Tibial nerve (tissue), 4 donors: ENCODE results near the gene CNMD. TPM values are rescaled to one million over a fixed set of nuclear protein-coding genes. Genes with fewer than 3 reads are reported as not detected.
A peak's percentile ranks its signal among the peaks of the same experiment; 100 is the strongest.

Experiments used
- DNase-seq, 2 donors: peaks; one replicate each; pipeline ENCODE4 v3.0.0-alpha.2; 2019; ENCODE audit warnings: low spot score in 2 of 2
- H3K27ac ChIP-seq, 4 donors: fragments of 200-600 bp; sonication (generic) in 3 of 4; one replicate each; pipeline ENCODE4 v1.5.1; 2017 to 2019; ENCODE audit warnings: mild to moderate bottlenecking in 1 of 4
- H3K27me3 ChIP-seq, 2 donors: fragments of 200-600 bp; sonication (generic) in 1 of 2; one replicate each; pipeline versions ENCODE4 v1.5.1 to v1.6.0; 2017 to 2019
- H3K36me3 ChIP-seq, 3 donors: fragments of 200-600 bp; sonication (generic); one replicate each; pipeline ENCODE4 v1.5.1; 2018 to 2019
- H3K4me1 ChIP-seq, 4 donors: fragments of 200-600 bp; sonication (generic) in 3 of 4; one replicate each; pipeline ENCODE4 v1.5.1; 2017 to 2019
- H3K4me3 ChIP-seq, 4 donors: fragments of 200-600 bp; sonication (generic) in 3 of 4; one replicate each; pipeline ENCODE4 v1.5.1; 2017 to 2019; ENCODE audit warnings: mild to moderate bottlenecking in 1 of 4, moderate library complexity in 1 of 4
- H3K9me3 ChIP-seq, 4 donors: fragments of 200-600 bp; sonication (generic) in 3 of 4; one replicate each; pipeline ENCODE4 v1.5.1; 2017 to 2019
- EP300 ChIP-seq, 2 donors: sonication (generic); formaldehyde crosslinking; IDR thresholded peaks; one replicate each; pipeline ENCODE4 v1.6.1; 2017; ENCODE audit warnings: antibody characterized with exemption in 2 of 2, mild to moderate bottlenecking in 1 of 2
- POLR2A ChIP-seq, 2 donors: fragments of 450-650 bp; IDR thresholded peaks; one replicate each; pipeline ENCODE4 v1.6.1; 2017; ENCODE audit warnings: antibody characterized with exemption in 2 of 2, mild to moderate bottlenecking in 2 of 2, moderate library complexity in 2 of 2
- WGBS, 2 donors: methylation state at CpG; one replicate each; pipeline ENCODE4 v1.1.5; 2018; 5-methylcytosine and 5-hydroxymethylcytosine counted together
- total RNA-seq, 4 donors: library from RNA; depleted of rRNA; stranded (reverse); fragments of >200 nt; gene quantifications; one replicate each; pipeline ENCODE4 v1.1.0, GENCODE V29; 2016
- TF ChIP-seq, protein P1 (sequence below), 5 experiments: fragments of 200-600 bp in 3 of 5; fragments of 450-650 bp in 2 of 5; sonication (generic) in 3 of 5; IDR thresholded peaks; one replicate each; pipeline ENCODE4 v1.5.1; 2016 to 2019; ENCODE audit warnings: antibody characterized with exemption in 5 of 5, mild to moderate bottlenecking in 3 of 5, moderate library complexity in 2 of 5

The CNMD gene
- total RNA-seq, 4 donors from 2014 or later: not detected

- H3K36me3 ChIP-seq: no peaks in the 10 kb centered on the region
- no peak overlapping the region for H3K27ac ChIP-seq
- no peaks in the 10 kb centered on the region for H3K9me3 ChIP-seq
- no peak overlapping the region for H3K4me3 ChIP-seq
- DNase-seq: no peak
- no peaks in the 10 kb centered on the region for H3K27me3 ChIP-seq
- TF ChIP-seq POLR2A (IDR thresholded peaks at IDR 0.05) (no peak), EP300 (IDR thresholded peaks at IDR 0.05) (no peak)
- TF ChIP-seq, protein P1, sequence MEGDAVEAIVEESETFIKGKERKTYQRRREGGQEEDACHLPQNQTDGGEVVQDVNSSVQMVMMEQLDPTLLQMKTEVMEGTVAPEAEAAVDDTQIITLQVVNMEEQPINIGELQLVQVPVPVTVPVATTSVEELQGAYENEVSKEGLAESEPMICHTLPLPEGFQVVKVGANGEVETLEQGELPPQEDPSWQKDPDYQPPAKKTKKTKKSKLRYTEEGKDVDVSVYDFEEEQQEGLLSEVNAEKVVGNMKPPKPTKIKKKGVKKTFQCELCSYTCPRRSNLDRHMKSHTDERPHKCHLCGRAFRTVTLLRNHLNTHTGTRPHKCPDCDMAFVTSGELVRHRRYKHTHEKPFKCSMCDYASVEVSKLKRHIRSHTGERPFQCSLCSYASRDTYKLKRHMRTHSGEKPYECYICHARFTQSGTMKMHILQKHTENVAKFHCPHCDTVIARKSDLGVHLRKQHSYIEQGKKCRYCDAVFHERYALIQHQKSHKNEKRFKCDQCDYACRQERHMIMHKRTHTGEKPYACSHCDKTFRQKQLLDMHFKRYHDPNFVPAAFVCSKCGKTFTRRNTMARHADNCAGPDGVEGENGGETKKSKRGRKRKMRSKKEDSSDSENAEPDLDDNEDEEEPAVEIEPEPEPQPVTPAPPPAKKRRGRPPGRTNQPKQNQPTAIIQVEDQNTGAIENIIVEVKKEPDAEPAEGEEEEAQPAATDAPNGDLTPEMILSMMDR (IDR thresholded peaks at IDR 0.05): no peak
- 62 to 72% methylated on average over 3 of the region's 3 CpGs for WGBS, 2 donors
- H3K4me1 ChIP-seq: no peaks in the 10 kb centered on the region
These were observed 6.5 kb upstream of the CNMD start for GRCh38 chr13:52746141-52746540.

- no peak for TF ChIP-seq POLR2A (IDR thresholded peaks at IDR 0.05)
- TF ChIP-seq, protein P1 (IDR thresholded peaks at IDR 0.05): no peak
- no peak for TF ChIP-seq EP300 (IDR thresholded peaks at IDR 0.05)
- DNase-seq: no peak
- 62 to 69% methylated on average over 6 of the region's 6 CpGs for WGBS, 2 donors
- Histone ChIP-seq H3K36me3 (no peaks in the 10 kb centered on the region), H3K4me3 (no peak overlapping the region), H3K27me3 (peaks cover 0 to 5% of the 10 kb centered on the region in 2 donors), H3K4me1 (no peaks in the 10 kb centered on the region), H3K27ac (no peak overlapping the region), H3K9me3 (no peaks in the 10 kb centered on the region)
These were observed 5.3 kb upstream of the CNMD start for GRCh38 chr13:52744842-52745375.

- peaks cover 0 to 6% (median 0%) of the 10 kb centered on the region in 4 donors for H3K4me1 ChIP-seq
- DNase-seq: no peak
- no peak overlapping the region for H3K27ac ChIP-seq
- H3K36me3 ChIP-seq: no peaks in the 10 kb centered on the region
- no peak overlapping the region for H3K4me3 ChIP-seq
- peaks cover 0 to 14% of the 10 kb centered on the region in 2 donors for H3K27me3 ChIP-seq
- WGBS, 2 donors: 84 to 93% methylated on average over 3 of the region's 3 CpGs
- H3K9me3 ChIP-seq: no peaks in the 10 kb centered on the region
- TF ChIP-seq POLR2A (IDR thresholded peaks at IDR 0.05): no peak
- TF ChIP-seq, protein P1 (IDR thresholded peaks at IDR 0.05): no peak
- TF ChIP-seq EP300 (IDR thresholded peaks at IDR 0.05): no peak
These were observed 4.4 kb upstream of the CNMD start for GRCh38 chr13:52743988-52744387.

GRCh38 chr13:52743569-52743968 lies 3.9 kb upstream of the CNMD start:
- no peak for DNase-seq
- Histone ChIP-seq H3K27ac (no peak overlapping the region), H3K9me3 (no peaks in the 10 kb centered on the region), H3K4me3 (no peak overlapping the region), H3K4me1 (peaks cover 0 to 10% (median 1%) of the 10 kb centered on the region in 4 donors), H3K36me3 (no peaks in the 10 kb centered on the region), H3K27me3 (peaks cover 0 to 16% of the 10 kb centered on the region in 2 donors)
- WGBS, 2 donors: 85 to 86% methylated on average over 1 of the region's 1 CpG
- TF ChIP-seq, protein P1 (IDR thresholded peaks at IDR 0.05): no peak
- no peak for TF ChIP-seq EP300 (IDR thresholded peaks at IDR 0.05)
- no peak for TF ChIP-seq POLR2A (IDR thresholded peaks at IDR 0.05)

- DNase-seq: no peak
- H3K9me3 ChIP-seq: no peaks in the 10 kb centered on the region
- H3K4me1 ChIP-seq: peaks cover 0 to 20% (median 3%) of the 10 kb centered on the region in 4 donors
- H3K4me3 ChIP-seq: peak overlapping the region; percentile 9 to 52 (median 33)
- TF ChIP-seq, protein P1 (IDR thresholded peaks at IDR 0.05): peak in 3 of 5 experiments; percentile 38 to 64 (median 41)
- no peak for TF ChIP-seq POLR2A (IDR thresholded peaks at IDR 0.05)
- H3K27ac ChIP-seq: no peak overlapping the region
- H3K27me3 ChIP-seq: peaks cover 0 to 16% of the 10 kb centered on the region in 2 donors
- H3K36me3 ChIP-seq: no peaks in the 10 kb centered on the region
- 12 to 13% methylated on average over 31 to 56 of the region's 75 CpGs for WGBS, 2 donors
These were observed 727 bp downstream of the CNMD start for GRCh38 chr13:52738719-52739467.
